Measurements from ENCODE around the gene COBL.
A peak's percentile ranks its signal among the peaks of the same experiment; 100 is the strongest.

The COBL gene, protein sequence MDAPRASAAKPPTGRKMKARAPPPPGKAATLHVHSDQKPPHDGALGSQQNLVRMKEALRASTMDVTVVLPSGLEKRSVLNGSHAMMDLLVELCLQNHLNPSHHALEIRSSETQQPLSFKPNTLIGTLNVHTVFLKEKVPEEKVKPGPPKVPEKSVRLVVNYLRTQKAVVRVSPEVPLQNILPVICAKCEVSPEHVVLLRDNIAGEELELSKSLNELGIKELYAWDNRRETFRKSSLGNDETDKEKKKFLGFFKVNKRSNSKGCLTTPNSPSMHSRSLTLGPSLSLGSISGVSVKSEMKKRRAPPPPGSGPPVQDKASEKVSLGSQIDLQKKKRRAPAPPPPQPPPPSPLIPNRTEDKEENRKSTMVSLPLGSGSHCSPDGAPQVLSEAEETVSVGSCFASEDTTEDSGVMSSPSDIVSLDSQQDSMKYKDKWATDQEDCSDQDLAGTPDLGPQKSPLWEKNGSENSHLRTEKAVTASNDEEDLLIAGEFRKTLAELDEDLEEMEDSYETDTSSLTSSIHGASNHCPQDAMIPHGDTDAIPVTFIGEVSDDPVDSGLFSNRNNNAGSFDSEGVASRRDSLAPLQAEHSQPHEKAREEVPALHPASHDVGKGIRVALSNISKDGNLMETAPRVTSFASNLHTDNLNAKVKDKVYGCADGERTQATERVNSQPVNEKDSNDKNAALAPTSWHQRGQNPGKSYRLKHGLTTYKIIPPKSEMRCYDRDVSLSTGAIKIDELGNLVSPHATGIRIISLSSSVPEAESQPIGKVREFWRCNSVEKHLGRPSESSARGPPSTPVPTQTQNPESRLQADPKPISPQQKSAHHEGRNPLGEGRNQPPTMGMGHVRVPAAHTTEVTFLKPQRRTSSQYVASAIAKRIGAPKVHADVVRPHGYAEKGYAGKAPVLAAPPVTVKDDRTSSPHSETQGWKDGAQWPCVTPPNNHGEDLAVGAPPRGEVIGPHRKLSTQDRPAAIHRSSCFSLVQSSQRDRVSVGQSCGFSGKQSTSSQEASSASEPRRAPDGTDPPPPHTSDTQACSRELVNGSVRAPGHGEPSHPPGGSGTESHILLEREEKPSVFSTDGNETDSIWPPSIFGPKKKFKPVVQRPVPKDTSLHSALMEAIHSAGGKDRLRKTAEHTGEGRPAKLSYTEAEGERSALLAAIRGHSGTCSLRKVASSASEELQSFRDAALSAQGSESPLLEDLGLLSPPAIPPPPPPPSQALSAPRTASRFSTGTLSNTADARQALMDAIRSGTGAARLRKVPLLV

DNA sequence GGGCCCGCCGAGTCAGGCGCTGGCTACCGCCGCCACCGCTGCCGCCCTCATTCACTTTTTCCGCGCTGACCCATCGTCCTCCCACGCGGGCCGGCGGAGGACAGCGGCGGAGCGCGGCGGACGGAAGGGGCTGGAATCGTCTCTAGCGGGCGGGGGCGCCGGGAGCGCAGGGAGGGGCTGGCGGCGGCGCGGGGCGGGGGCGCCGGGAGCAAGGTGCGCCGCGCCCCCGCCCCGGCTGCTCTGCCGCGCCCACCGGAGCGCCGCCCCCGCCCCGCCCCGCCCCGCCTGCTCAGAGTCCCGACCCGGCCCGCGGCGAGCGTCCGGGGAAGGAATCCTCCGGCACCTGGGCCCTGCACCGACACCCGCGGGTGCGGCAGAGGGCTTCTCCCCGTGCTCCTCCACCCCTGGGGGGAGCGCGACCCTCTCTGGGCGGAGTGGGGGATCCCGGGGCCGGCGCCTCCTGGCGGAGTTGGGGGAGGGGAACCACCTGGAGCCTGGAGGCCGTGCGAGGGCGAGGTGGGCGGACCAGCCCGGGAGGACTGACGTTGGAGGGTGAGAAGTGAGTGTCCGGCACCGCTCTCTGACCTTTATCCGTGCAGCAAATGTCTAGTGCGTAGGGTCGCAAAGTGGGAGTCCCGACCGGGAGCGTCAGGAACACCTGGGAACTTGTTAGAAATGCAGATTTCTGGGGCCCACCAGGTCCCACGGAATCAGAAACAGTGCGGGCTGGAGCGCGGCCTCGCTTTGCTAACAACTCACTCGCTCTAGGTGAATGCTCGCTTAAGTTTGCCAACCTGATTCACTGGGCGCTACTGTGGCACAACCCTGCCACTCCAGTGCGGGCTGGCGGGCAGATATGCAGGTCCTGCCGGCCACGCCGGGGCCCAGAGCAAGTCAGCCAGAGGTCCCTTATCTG is at the start of gene COBL:
COBL (minus strand) TSS at position 144 of the 916 bp plus-strand sequence. CDS start 176 bp downstream, outside the sequence.
- ChIA-PET POLR2A (no interaction called here), CTCF (no interaction called here)
- DNase-seq (ENCODE audit: extremely low spot score) = peak; percentile 27
- TF ChIP-seq FOXM1 (IDR thresholded peaks at IDR 0.05; ENCODE audit: borderline replicate concordance) = no peak
- no peak for TF ChIP-seq BHLHE40 (IDR thresholded peaks at IDR 0.05; ENCODE audit: borderline replicate concordance)
- TF ChIP-seq L3MBTL2 (conservative IDR thresholded peaks at IDR 0.05) = no peak
- TF ChIP-seq, protein P1, sequence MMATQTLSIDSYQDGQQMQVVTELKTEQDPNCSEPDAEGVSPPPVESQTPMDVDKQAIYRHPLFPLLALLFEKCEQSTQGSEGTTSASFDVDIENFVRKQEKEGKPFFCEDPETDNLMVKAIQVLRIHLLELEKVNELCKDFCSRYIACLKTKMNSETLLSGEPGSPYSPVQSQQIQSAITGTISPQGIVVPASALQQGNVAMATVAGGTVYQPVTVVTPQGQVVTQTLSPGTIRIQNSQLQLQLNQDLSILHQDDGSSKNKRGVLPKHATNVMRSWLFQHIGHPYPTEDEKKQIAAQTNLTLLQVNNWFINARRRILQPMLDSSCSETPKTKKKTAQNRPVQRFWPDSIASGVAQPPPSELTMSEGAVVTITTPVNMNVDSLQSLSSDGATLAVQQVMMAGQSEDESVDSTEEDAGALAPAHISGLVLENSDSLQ (IDR thresholded peaks at IDR 0.05) = no peak
- TF ChIP-seq HDGF (IDR thresholded peaks at IDR 0.05; ENCODE audit: borderline replicate concordance) = no peak
- TF ChIP-seq CTBP1 (IDR thresholded peaks at IDR 0.05; ENCODE audit: borderline replicate concordance) = no peak
- no peak for TF ChIP-seq FOXA1 (IDR thresholded peaks at IDR 0.05)
- no peak for TF ChIP-seq TARDBP (IDR thresholded peaks at IDR 0.05)
- TF ChIP-seq ELF4 (IDR thresholded peaks at IDR 0.05) = no peak
- no peak for TF ChIP-seq ARNT (IDR thresholded peaks at IDR 0.05)
- TF ChIP-seq LEF1 (IDR thresholded peaks at IDR 0.05; ENCODE audit: borderline replicate concordance) = no peak
- no peak for TF ChIP-seq SP1 (IDR thresholded peaks at IDR 0.05)
- no peak for TF ChIP-seq FOXK2 (IDR thresholded peaks at IDR 0.05)
- TF ChIP-seq SUZ12 (IDR thresholded peaks at IDR 0.05) = no peak
- no peak for TF ChIP-seq ZNF384 (IDR thresholded peaks at IDR 0.05)
- no peak for TF ChIP-seq NFRKB (IDR thresholded peaks at IDR 0.05)

DNA sequence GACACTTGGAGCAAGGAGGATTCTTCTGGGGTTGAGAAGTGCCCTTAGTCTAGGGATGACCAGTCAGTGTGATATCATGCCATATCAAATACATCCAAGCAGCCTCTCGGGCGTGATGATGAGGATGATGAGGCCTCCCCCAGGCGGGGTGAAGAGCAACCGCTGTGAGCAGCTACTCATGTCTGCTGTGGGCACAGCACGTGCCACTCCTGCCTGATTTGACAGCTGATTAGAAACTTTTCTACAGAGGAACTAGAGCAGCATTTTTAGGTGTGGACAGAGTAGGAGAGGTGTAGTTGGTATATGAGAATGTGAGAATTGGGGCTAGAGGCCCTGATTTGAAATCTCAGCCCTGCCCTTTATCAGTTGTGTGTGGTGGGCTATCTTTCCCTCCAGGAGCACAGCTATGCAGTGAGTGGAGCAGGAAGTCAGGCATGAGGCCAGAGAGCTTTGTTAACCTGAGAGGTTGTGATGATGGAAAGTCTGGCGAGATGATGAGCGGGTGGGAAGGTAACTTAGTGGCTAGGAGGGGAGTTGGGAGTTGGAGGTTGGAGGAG is 49.6 kb upstream of the COBL start:
- ChIA-PET POLR2A (interaction anchor here (0.7 kb wide), 1 partner anchor 173 kb away, joined by 3 read pairs; no protein-coding TSS in a partner anchor), CTCF (interaction anchor here (0.6 to 4.9 kb wide), 11 partner anchors 10 to 675 kb away, joined by 3 to 62 read pairs (median 4); no protein-coding TSS in a partner anchor)
- no peak for DNase-seq (ENCODE audit: extremely low spot score)
- TF ChIP-seq ARNT (IDR thresholded peaks at IDR 0.05) (no peak), FOXA1 (IDR thresholded peaks at IDR 0.05) (no peak), FOXK2 (IDR thresholded peaks at IDR 0.05) (no peak), BHLHE40 (IDR thresholded peaks at IDR 0.05; ENCODE audit: borderline replicate concordance) (no peak), ELF4 (IDR thresholded peaks at IDR 0.05) (no peak), NFRKB (IDR thresholded peaks at IDR 0.05) (no peak), TARDBP (IDR thresholded peaks at IDR 0.05) (no peak), L3MBTL2 (conservative IDR thresholded peaks at IDR 0.05) (no peak), SP1 (IDR thresholded peaks at IDR 0.05) (no peak), FOXM1 (IDR thresholded peaks at IDR 0.05; ENCODE audit: borderline replicate concordance) (no peak), ZNF384 (IDR thresholded peaks at IDR 0.05) (no peak), SUZ12 (IDR thresholded peaks at IDR 0.05) (no peak)
- TF ChIP-seq, protein P1 (IDR thresholded peaks at IDR 0.05) = no peak

DNA sequence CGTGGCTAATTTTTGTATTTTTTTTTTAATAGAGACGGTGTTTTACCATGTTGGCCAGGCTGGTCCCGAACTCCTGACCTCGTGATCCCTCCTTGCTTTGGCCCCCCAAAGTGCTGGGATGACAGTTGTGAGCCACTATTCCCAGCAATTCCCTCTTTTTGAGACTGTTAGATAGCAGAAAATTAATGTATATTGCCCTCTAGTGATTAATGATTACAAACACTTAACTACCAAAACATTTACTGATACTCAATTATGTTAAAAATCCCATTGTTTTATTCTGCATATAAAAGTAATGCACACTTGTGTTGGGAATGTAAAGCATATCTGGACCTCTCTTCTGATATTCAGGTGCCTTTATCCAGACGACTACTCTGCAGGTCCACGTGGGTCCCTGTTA is 41.2 kb upstream of the COBL start:
- DNase-seq (ENCODE audit: extremely low spot score) = no peak
- POLR2A ChIA-PET = no interaction called here
- TF ChIP-seq ELF4 (IDR thresholded peaks at IDR 0.05) = no peak
- TF ChIP-seq CTBP1 (IDR thresholded peaks at IDR 0.05; ENCODE audit: borderline replicate concordance) = no peak
- TF ChIP-seq L3MBTL2 (conservative IDR thresholded peaks at IDR 0.05) = no peak
- CTCF ChIA-PET = interaction anchor here (0.9 to 1.2 kb wide), 2 partner anchors 43 to 195 kb away, joined by 3 to 8 read pairs; no protein-coding TSS in a partner anchor

DNA sequence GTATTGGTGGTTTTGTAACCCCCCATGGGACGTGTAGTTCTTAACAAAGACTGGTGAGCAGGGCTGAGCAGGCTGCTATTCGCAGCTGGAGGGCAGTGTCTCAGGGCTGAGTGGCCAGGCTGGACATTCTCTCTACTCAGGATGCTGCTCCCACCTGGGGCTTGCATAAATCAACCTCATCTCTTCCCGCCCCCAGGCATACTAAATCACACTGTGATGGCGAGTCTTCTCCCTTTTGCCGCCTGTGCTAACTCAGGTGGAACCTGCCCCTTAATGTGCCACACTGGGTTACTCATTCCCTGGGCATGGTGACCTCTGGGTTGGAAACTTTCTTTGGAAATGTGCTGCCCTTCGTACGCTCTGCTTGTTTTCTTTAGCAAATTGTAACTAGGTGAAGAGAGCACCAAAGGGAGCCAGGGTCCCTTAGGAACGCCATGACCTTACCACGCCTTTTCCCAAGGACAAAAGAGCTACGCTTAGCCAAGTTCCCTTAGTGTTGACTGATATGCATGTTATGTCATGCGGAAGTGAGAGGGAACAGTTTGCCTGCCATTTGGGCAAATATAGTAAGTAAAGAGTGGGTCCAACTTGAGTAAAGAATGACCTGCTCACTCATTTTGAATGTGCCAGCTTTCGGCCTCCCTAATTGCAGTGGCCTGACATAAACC is 40.4 kb upstream of the COBL start:
- DNase-seq (ENCODE audit: extremely low spot score) = no peak
- no peak for TF ChIP-seq BHLHE40 (IDR thresholded peaks at IDR 0.05; ENCODE audit: borderline replicate concordance)
- ChIA-PET CTCF (interaction anchor here (0.9 kb wide), 1 partner anchor 42 kb away, joined by 3 read pairs; no protein-coding TSS in a partner anchor), POLR2A (no interaction called here)

DNA sequence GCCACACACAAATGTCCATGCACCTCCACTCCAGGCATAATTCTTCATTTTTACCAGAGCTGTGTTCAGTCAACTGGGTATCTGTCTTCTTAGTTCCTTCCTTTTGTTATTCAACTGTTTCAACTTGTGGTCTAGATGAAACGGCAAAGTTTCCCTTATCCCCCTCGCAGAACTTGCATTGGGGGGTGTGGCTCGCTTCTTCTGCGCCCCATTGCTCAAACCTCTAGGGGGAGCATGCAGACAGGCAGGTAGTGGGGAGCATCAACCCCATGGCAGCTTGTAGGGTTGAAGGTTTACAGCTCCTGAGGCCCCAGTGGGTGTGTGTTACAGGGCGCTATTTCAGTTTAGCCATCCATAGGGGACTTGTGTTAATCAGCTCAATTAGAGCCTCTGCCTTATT is 38.3 kb upstream of the COBL start:
- POLR2A ChIA-PET = no interaction called here
- CTCF ChIA-PET = interaction anchor here (0.6 to 1.5 kb wide), 3 partner anchors 11 to 192 kb away, joined by 3 to 4 read pairs (median 3); no protein-coding TSS in a partner anchor
- no peak for TF ChIP-seq LEF1 (IDR thresholded peaks at IDR 0.05; ENCODE audit: borderline replicate concordance)
- no peak for TF ChIP-seq ELF4 (IDR thresholded peaks at IDR 0.05)
- no peak for DNase-seq (ENCODE audit: extremely low spot score)
